Thyroid gland (tissue), 4 donors: Measurements from ENCODE around the gene DNAH17. TPM values are rescaled to one million over a fixed set of nuclear protein-coding genes. Genes with fewer than 3 reads are reported as not detected.
"Not testable (repeated sequence)": the region's sequence is repeated elsewhere in the genome, so short reads cannot be mapped to it uniquely, and the experiment has no call there.

Source experiments
- DNase-seq, 2 donors: peaks; one replicate each; pipeline ENCODE4 v3.0.0-alpha.2; 2019
- H3K27ac ChIP-seq, 3 donors: fragments of 200-600 bp; sonication (generic); 1 replicate in 2 of 3; 2 replicates in 1 of 3; pipeline ENCODE4 v1.5.1; 2016 to 2019; ENCODE audit warnings: mild to moderate bottlenecking in 1 of 3, moderate library complexity in 1 of 3
- H3K27me3 ChIP-seq: fragments of 200-600 bp; sonication (generic); one replicate; pipeline ENCODE4 v1.5.1; 2019
- H3K36me3 ChIP-seq, 2 donors: fragments of 200-600 bp; sonication (generic); one replicate each; pipeline ENCODE4 v1.5.1; 2016 to 2019
- H3K4me1 ChIP-seq, 2 donors: fragments of 200-600 bp; sonication (generic); one replicate each; pipeline ENCODE4 v1.5.1; 2017 to 2019
- H3K4me3 ChIP-seq, 3 donors: fragments of 200-600 bp; sonication (generic); replicated peaks in 1 of 3; 1 replicate in 2 of 3; 2 replicates in 1 of 3; pipeline ENCODE4 v1.5.1; 2016; ENCODE audit warnings: mild to moderate bottlenecking in 1 of 3
- H3K9me3 ChIP-seq: fragments of 200-600 bp; sonication (generic); one replicate; pipeline ENCODE4 v1.5.1; 2017
- POLR2A ChIP-seq, 2 donors: fragments of 450-650 bp; IDR thresholded peaks; one replicate each; pipeline ENCODE4 v1.6.1; 2017; ENCODE audit warnings: antibody characterized with exemption in 2 of 2, mild to moderate bottlenecking in 2 of 2, moderate library complexity in 1 of 2
- WGBS, 2 donors: methylation state at CpG; one replicate each; pipeline ENCODE4 v1.1.5; 2017; 5-methylcytosine and 5-hydroxymethylcytosine counted together
- intact Hi-C: fragments of 100-400 bp; cut with DNase I; formaldehyde crosslinking; loops from one replicate; pipeline ENCODE4 v1.15.1; 2023
- total RNA-seq, 4 donors: library from RNA; depleted of rRNA; stranded (reverse); fragments of >200 nt; gene quantifications; one replicate each; pipeline ENCODE4 v1.2.3, GENCODE V29; 2016
- TF ChIP-seq, protein P1 (sequence below), 6 experiments: fragments of 200-600 bp in 3 of 6; fragments of 450-650 bp in 3 of 6; sonication (generic) in 3 of 6; IDR thresholded peaks; one replicate each; pipeline ENCODE4 v1.5.1; 2016 to 2019; ENCODE audit warnings: antibody characterized with exemption in 6 of 6, mild to moderate bottlenecking in 2 of 6, inconsistent platforms in 1 of 6, moderate library complexity in 1 of 6

DNAH17 gene
- total RNA-seq, 4 donors from 2014 or later, result 0.21 to 0.67 (median 0.32) TPM

DNA sequence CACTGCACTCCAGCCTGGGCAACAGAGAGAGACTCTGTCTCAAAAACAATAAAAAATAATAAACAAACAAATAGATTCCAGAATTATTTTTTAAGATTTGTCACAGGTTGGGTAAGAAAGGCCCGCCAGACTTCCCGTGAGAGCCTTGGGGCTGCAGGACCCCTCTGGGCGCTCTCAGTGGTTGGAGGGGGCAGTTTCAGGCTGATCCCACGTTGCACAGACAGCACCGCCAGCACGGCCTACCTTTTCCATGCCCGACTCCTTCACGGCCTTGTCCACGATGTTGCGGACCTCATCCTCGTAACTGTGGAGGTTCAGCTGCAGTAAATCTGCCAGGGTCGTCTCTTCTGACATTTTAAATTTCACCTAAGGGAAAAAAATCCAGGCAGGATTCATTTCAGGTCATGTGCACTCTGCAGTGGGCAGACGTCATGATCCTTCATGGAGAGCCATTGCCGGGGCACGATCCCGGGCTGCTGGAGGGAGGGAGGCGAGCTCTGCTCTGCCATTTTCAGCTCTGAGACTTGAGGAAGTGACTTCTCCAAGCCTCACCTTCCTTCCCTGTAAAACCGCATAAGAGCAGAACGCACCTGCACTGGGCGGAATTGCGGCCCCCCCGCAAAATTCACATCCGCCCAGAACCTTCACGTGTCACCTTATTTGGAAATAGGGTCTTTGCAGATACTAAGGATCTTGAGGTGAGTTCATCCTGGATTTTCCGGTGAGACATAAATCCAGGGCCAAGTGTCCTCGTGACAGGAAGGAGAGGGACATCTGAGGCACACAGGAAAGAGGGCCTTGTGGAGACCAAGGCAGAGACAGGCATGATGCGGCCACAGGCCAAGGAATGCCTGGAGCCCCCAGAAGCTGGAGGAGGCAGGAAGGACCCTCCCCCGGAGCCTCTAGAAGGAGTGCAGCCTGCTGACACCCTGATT, 66.8 kb downstream of the DNAH17 start:
- 88 to 90% methylated on average over 28 of the region's 28 CpGs for WGBS, 2 donors
- H3K36me3 ChIP-seq, result no peaks in the 10 kb centered on the region
- H3K4me3 ChIP-seq, result no peak overlapping the region
- intact Hi-C loops, result no loop called here
- H3K9me3 ChIP-seq, result no peaks in the 10 kb centered on the region
- H3K27me3 ChIP-seq, result no peaks in the 10 kb centered on the region
- no peak for DNase-seq
- no peak for TF ChIP-seq POLR2A (IDR thresholded peaks at IDR 0.05)
- TF ChIP-seq, protein P1, sequence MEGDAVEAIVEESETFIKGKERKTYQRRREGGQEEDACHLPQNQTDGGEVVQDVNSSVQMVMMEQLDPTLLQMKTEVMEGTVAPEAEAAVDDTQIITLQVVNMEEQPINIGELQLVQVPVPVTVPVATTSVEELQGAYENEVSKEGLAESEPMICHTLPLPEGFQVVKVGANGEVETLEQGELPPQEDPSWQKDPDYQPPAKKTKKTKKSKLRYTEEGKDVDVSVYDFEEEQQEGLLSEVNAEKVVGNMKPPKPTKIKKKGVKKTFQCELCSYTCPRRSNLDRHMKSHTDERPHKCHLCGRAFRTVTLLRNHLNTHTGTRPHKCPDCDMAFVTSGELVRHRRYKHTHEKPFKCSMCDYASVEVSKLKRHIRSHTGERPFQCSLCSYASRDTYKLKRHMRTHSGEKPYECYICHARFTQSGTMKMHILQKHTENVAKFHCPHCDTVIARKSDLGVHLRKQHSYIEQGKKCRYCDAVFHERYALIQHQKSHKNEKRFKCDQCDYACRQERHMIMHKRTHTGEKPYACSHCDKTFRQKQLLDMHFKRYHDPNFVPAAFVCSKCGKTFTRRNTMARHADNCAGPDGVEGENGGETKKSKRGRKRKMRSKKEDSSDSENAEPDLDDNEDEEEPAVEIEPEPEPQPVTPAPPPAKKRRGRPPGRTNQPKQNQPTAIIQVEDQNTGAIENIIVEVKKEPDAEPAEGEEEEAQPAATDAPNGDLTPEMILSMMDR (IDR thresholded peaks at IDR 0.05), result no peak
- H3K27ac ChIP-seq, result no peak overlapping the region
- peaks cover 3 to 5% of the 10 kb centered on the region in 2 donors for H3K4me1 ChIP-seq

DNA sequence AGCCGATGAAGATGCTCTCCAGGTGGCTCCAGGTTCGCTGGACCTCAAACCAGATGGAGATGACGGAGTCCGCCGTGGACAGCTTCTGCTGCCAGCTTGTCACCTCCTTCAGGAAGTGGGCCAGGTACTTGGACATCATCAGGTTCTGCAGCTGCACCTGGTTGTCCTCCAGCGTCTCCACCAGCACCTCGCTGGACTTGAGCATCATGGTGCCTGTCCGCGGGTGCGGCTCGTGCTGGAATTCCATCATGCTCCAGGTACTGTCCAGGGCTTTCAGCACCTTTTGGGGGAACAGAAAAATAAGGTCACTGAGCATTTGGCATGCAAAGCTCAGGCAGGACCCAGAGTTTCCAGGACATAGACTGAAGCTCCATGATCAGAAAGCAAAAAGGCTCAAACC, 69.7 kb downstream of the DNAH17 start:
- H3K4me1 ChIP-seq, result peaks cover 0 to 7% of the 10 kb centered on the region in 2 donors
- 100% methylated on average over 2 to 7 of the region's 11 CpGs for WGBS, 2 donors
- intact Hi-C loops, result no loop called here
- H3K27ac ChIP-seq, result no peak overlapping the region
- no peak for DNase-seq
- H3K27me3 ChIP-seq, result no peaks in the 10 kb centered on the region
- no peaks in the 10 kb centered on the region for H3K9me3 ChIP-seq
- H3K4me3 ChIP-seq, result no peak overlapping the region
- TF ChIP-seq, protein P1 (IDR thresholded peaks at IDR 0.05), result no peak
- no peak for TF ChIP-seq POLR2A (IDR thresholded peaks at IDR 0.05)
- no peaks in the 10 kb centered on the region for H3K36me3 ChIP-seq

DNA sequence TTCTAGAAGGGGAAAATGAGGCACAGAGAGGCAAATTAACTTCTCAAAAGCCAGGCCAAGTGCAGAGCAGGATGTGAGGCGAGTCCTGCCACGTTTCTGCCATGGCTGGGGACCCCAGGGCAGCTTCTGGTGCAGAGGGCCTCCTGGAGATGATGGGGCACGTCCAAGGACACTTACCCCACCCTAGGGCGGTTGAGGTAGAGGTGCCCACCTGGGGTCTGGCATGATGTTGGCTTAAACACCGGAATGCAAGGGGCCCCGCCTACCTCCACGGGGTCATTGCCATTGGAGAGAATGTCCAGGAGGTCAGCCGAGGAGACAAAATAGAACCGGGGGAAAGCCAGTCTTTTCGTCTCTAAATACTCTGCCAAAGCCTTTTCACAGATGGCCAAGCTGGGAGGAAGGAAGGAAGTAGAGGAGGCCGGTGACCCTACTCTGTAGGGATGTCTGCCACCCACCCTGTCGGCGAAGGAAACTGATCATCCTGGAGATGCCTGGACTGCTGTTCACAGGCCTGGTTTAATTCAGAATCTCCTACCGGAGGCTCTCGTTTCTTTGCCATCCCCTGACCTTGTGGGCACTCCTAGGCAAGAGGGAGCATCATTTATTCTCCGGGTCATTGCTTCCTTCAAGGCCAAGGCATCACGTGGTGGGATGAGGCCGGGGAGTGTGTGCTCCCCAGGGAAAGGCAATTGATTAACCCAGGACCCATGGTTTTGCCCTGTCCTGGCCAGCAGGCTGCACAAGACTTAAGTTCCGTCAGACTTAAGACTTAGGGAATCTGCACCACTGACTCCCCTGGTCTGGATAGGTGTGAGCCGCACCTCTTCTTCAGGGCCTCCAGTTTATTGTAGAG, 70.5 kb downstream of the DNAH17 start:
- H3K4me3 ChIP-seq, result no peak overlapping the region
- peaks cover 0 to 9% of the 10 kb centered on the region in 2 donors for H3K4me1 ChIP-seq
- WGBS, 2 donors, result 77 to 82% methylated on average over 20 of the region's 20 CpGs
- TF ChIP-seq, protein P1 (IDR thresholded peaks at IDR 0.05), result no peak
- no peak for TF ChIP-seq POLR2A (IDR thresholded peaks at IDR 0.05)
- H3K36me3 ChIP-seq, result no peaks in the 10 kb centered on the region
- no peaks in the 10 kb centered on the region for H3K9me3 ChIP-seq
- DNase-seq, result no peak
- intact Hi-C loops, result no loop called here
- H3K27me3 ChIP-seq, result no peaks in the 10 kb centered on the region
- no peak overlapping the region for H3K27ac ChIP-seq

DNA sequence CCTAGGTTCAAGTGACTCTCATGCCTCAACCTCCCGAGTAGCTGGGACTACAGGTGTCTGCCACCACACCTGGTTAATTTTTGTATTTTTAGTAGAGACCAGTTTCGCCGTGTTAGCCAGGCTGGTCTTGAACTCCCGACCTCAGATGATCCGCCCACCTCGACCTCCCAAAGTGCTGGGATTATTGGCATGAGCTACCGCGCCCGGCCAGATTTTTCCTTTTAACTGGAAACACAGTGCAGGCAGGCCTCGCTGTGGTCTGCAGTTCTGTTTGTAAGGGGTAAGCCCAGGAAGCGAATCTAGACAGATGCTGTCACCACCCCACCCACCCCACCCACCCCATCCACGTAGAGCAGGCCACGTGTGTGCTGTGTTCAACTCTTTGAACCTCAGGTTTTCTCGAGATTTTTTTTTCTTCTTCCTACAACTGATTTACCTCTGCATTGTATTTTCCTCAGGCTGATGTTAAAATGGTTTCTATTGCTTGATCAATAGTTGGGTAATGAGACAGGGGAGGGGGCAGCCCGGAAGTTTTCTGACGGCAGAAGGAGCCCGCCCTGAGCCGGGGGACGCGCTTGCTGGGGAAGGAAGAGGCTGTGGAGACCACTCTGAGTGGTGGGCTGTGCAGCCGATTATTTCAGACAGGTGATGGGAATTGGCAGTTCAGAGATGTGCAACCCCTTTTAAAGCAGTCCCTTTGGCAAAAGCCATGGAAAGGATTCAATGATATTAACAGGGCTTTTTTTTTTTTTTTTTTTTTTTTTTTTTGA, 72.9 kb downstream of the DNAH17 start:
- DNase-seq, result no peak
- H3K9me3 ChIP-seq, result no peaks in the 10 kb centered on the region
- 84 to 87% methylated on average over 21 of the region's 21 CpGs for WGBS, 2 donors
- peak overlapping the region in 2 of 3 donors; percentile 61 to 65 for H3K27ac ChIP-seq
- peaks cover 0 to 9% of the 10 kb centered on the region in 2 donors for H3K4me1 ChIP-seq
- intact Hi-C loops, result loop anchor here (5.0 kb wide), 1 partner anchor 203 kb away; no protein-coding TSS in a partner anchor
- H3K4me3 ChIP-seq, result no peak overlapping the region
- no peaks in the 10 kb centered on the region for H3K36me3 ChIP-seq
- no peaks in the 10 kb centered on the region for H3K27me3 ChIP-seq
- no peak for TF ChIP-seq POLR2A (IDR thresholded peaks at IDR 0.05)
- TF ChIP-seq, protein P1 (IDR thresholded peaks at IDR 0.05), result no peak

DNA sequence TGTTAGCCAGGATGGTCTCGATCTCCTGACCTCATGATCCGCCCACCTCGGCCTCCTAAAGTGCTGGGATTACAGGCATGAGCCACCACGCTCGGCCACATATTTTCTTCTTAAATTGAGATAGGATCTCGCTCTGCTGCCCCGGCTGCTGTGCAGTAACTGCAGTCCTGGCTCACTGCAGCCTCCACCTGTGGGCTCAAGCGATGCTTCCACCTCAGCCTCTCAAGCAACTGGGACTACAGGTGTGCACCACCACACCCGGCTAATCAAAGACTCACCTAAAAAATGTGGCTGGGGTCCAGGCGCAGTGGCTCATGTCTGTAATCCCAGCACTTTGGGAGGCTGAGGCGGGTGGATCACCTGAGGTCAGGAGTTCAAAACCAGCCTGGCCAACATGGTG, 73.8 kb downstream of the DNAH17 start:
- H3K4me3 ChIP-seq, H3K36me3 ChIP-seq, DNase-seq, H3K9me3 ChIP-seq, H3K4me1 ChIP-seq, H3K27ac ChIP-seq, H3K27me3 ChIP-seq: not testable (repeated sequence)
- WGBS, 2 donors, result 95 to 99% methylated on average over 11 of the region's 11 CpGs
- intact Hi-C loops, result loop anchor here (5.0 kb wide), 1 partner anchor 204 kb away; no protein-coding TSS in a partner anchor
